HepG2 (cell line): ENCODE measurements around the gene ANAPC5. TPM values are rescaled to one million over a fixed set of nuclear protein-coding genes. Genes with fewer than 3 reads are reported as not detected.

Experiments used
- AKAP8 ChIP-seq: sonication (generic); formaldehyde crosslinking; IDR thresholded peaks from 2 replicates; pipeline ENCODE4 v1.5.1; 2020; ENCODE audit warnings: mild to moderate bottlenecking, missing genetic modification reagents
- CHCHD3 ChIP-seq: sonication (generic); formaldehyde crosslinking; IDR thresholded peaks from 2 replicates; pipeline ENCODE4 v1.8.0; 2022; ENCODE audit warnings: mild to moderate bottlenecking, missing genetic modification reagents, moderate library complexity
- GABPB1 ChIP-seq: IDR thresholded peaks from 2 replicates; pipeline ENCODE4 v1.6.1; 2016; ENCODE audit warnings: mild to moderate bottlenecking, missing genetic modification reagents, moderate library complexity, missing compliant biosample characterization
- MXD4 ChIP-seq: IDR thresholded peaks from 2 replicates; pipeline ENCODE4 v1.6.1; 2016; ENCODE audit warnings: mild to moderate bottlenecking, missing biosample characterization, missing genetic modification reagents
- RARA ChIP-seq: IDR thresholded peaks from 2 replicates; pipeline ENCODE4 v1.6.1; 2016; ENCODE audit warnings: missing genetic modification reagents, missing compliant biosample characterization
- REPIN1 ChIP-seq: sonication (generic); formaldehyde crosslinking; IDR thresholded peaks from 2 replicates; pipeline ENCODE4 v1.8.0; 2022; ENCODE audit warnings: missing genetic modification reagents, low read depth, mild to moderate bottlenecking, borderline replicate concordance
- RFXANK ChIP-seq: IDR thresholded peaks from 2 replicates; pipeline ENCODE4 v1.6.1; 2016
- SETDB1 ChIP-seq: sonication (generic); formaldehyde crosslinking; IDR thresholded peaks from 2 replicates; pipeline ENCODE4 v1.5.1; 2020; ENCODE audit warnings: missing genetic modification reagents, mild to moderate bottlenecking, borderline replicate concordance
- SOX13 ChIP-seq, 3 experiments: fragments of 450-650 bp in 1 of 3; sonication (generic) in 1 of 3; formaldehyde crosslinking in 1 of 3; IDR thresholded peaks in 2 of 3; conservative IDR thresholded peaks in 1 of 3; 2 replicates each; pipeline versions ENCODE4 v1.5.0 to v1.6.1; 2016 to 2020; ENCODE audit warnings: antibody characterized with exemption in 1 of 3, mild to moderate bottlenecking in 1 of 3, missing compliant biosample characterization in 1 of 3, missing genetic modification reagents in 1 of 3, moderate library complexity in 1 of 3
- SRY ChIP-seq: sonication (generic); formaldehyde crosslinking; IDR thresholded peaks from 2 replicates; pipeline ENCODE4 v1.8.0; 2022; ENCODE audit warnings: mild to moderate bottlenecking, missing genetic modification reagents
- SYNCRIP ChIP-seq: fragments of 200-400 bp; formaldehyde crosslinking; IDR thresholded peaks from 2 replicates; pipeline ENCODE4 v1.6.1; 2018; ENCODE audit warnings: mild to moderate bottlenecking, low read depth, low read length; ENCODE audit not compliant: insufficient read depth
- TCF7 ChIP-seq: sonication (generic); IDR thresholded peaks from 2 replicates; pipeline ENCODE4 v1.6.1; 2016; ENCODE audit warnings: antibody characterized with exemption, low read depth
- ZBTB8A ChIP-seq: sonication (generic); formaldehyde crosslinking; IDR thresholded peaks from 2 replicates; pipeline ENCODE4 v1.4.0; 2020; ENCODE audit warnings: mild to moderate bottlenecking, low read depth, missing genetic modification reagents, borderline replicate concordance
- ZFX ChIP-seq: sonication (generic); formaldehyde crosslinking; IDR thresholded peaks from 2 replicates; pipeline ENCODE4 v1.4.0; 2020; ENCODE audit warnings: mild to moderate bottlenecking, low read depth, missing genetic modification reagents, moderate library complexity
- ZMAT3 ChIP-seq: sonication (generic); formaldehyde crosslinking; conservative IDR thresholded peaks from 2 replicates; pipeline ENCODE4 v1.7.0; 2021; ENCODE audit warnings: missing genetic modification reagents
- ZMYM2 ChIP-seq: sonication (generic); formaldehyde crosslinking; IDR thresholded peaks from 2 replicates; pipeline ENCODE4 v1.8.0; 2022; ENCODE audit warnings: mild to moderate bottlenecking, missing genetic modification reagents
- ZMYM4 ChIP-seq: sonication (generic); formaldehyde crosslinking; IDR thresholded peaks from 2 replicates; pipeline ENCODE4 v1.8.1; 2023; ENCODE audit warnings: mild to moderate bottlenecking, missing genetic modification reagents
- ZNF230 ChIP-seq: sonication (generic); formaldehyde crosslinking; IDR thresholded peaks from 2 replicates; pipeline ENCODE4 v1.4.0; 2020; ENCODE audit warnings: mild to moderate bottlenecking, missing genetic modification reagents
- ZNF367 ChIP-seq: sonication (generic); formaldehyde crosslinking; IDR thresholded peaks from 2 replicates; pipeline ENCODE4 v1.4.0; 2020; ENCODE audit warnings: missing genetic modification reagents, borderline replicate concordance
- polyA plus RNA-seq, 8 experiments: library from polyadenylated mRNA; depleted of rRNA in 3 of 8; stranded (reverse) in 7 of 8; unstranded in 1 of 8; fragments of >200 nt; fragmentation: Illumina TruSeq in 4 of 8; extraction: Trizol in 4 of 8; gene quantifications; 2 replicates each; pipeline versions ENCODE4 v1.2.1 to v1.2.3, GENCODE V29; 2011 to 2016; ENCODE audit warnings: low read depth in 4 of 8, missing spikeins in 1 of 8, mixed read lengths in 1 of 8; ENCODE audit not compliant: insufficient read depth in 1 of 8
- total RNA-seq, 5 experiments: library from RNA; depleted of rRNA; stranded (reverse); fragments of >200 nt; fragmentation: Illumina TruSeq; extraction: Trizol; gene quantifications; 2 replicates each; pipeline ENCODE4 v1.2.3, GENCODE V29; 2016; ENCODE audit warnings: low read depth in 1 of 5
- TF ChIP-seq, protein P1 (sequence below): sonication (generic); formaldehyde crosslinking; IDR thresholded peaks from 2 replicates; pipeline ENCODE4 v1.5.1; 2020; ENCODE audit warnings: missing genetic modification reagents, mild to moderate bottlenecking, borderline replicate concordance
- TF ChIP-seq, protein P2 (sequence below): sonication (generic); formaldehyde crosslinking; IDR thresholded peaks from 2 replicates; pipeline ENCODE4 v1.5.0; 2020; ENCODE audit warnings: missing genetic modification reagents
- TF ChIP-seq, protein P3 (sequence below): sonication (generic); formaldehyde crosslinking; IDR thresholded peaks from 2 replicates; pipeline ENCODE4 v1.5.0; 2020; ENCODE audit warnings: missing genetic modification reagents

The ANAPC5 gene
- total and polyA plus RNA-seq, 2 of the 13 experiments (the other 11 are each of a cell fraction or from before 2014, with no cell fraction given): 146 to 161 TPM

DNA sequence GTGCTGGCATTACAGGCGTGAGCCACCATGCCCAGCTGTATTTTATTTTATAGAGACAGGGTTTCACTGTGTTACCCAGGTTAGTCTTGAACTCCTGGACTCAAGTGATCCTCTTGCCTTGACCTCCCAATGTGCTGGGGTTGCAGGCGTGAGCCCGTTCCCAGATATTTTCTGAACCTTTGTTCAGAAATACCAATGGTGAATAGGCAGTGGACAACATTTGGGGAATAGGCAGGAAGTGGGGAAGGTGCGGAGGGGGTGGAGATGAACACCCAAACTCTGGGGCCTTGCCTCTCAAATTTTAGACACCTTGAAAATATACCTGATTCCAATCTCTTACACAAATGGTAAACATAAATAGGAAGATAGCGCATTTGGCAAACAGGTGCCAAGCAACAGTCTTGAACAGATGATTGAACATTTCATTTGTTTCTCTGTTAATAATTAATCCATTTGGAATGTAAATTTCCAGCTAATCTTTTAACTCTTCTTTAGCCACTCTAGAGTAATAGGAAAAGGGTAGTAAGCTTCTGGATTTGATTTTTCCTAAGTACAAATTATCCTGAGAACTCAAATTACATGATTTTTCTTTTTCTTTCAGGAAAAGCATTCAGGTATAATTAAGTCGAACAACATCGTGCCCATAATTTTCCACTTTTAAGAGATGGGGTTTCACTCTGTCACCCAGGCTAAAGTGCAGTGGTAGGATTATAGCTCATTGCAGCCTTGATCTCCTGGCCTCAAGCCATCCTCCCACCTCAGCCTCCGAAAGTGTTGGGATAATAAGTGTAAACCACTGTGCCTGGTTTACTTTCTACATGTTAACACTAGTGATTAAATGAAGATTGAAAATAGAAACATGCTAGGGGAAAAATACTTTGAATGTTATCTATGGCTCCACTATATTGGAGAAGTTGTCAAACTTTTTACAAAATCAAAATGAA, 24.8 kb upstream of the ANAPC5 start (continued):
- no peak for TF ChIP-seq SOX13 (IDR thresholded peaks at IDR 0.05)
- peak in 1 of 2 experiments; percentile 78; a peak in 2 of 4 replicates for TF ChIP-seq SOX13 (CRISPR knock-in tag; conservative IDR thresholded peaks at IDR 0.05 in 1 of 2, IDR thresholded peaks at IDR 0.05 in 1 of 2)
- TF ChIP-seq, protein P1, sequence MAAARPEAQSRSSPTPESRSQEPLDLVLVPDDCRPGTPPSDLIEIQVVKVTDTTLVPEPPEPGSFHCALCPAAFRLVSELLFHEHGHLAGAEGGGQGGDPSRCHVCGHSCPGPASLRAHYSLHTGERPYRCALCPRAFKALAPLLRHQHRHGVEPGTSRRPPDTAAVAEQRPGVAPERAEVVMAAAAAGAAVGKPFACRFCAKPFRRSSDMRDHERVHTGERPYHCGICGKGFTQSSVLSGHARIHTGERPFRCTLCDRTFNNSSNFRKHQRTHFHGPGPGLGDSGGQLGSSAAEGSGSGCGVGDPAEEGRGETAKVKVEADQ (CRISPR knock-in tag): no peak
- TF ChIP-seq REPIN1 (CRISPR knock-in tag): no peak
- TF ChIP-seq ZBTB8A: no peak
- TF ChIP-seq ZFX (CRISPR knock-in tag): no peak
- no peak for TF ChIP-seq SYNCRIP
- peak; percentile 25; the same call in 1 of the 2 replicates for TF ChIP-seq RARA
- no peak for TF ChIP-seq TCF7
- TF ChIP-seq, protein P2, sequence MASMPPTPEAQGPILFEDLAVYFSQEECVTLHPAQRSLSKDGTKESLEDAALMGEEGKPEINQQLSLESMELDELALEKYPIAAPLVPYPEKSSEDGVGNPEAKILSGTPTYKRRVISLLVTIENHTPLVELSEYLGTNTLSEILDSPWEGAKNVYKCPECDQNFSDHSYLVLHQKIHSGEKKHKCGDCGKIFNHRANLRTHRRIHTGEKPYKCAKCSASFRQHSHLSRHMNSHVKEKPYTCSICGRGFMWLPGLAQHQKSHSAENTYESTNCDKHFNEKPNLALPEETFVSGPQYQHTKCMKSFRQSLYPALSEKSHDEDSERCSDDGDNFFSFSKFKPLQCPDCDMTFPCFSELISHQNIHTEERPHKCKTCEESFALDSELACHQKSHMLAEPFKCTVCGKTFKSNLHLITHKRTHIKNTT (CRISPR knock-in tag): no peak
- no peak for TF ChIP-seq GABPB1 (CRISPR knock-in tag)
- TF ChIP-seq ZNF367: no peak
- no peak for TF ChIP-seq ZMAT3 (CRISPR knock-in tag)
- TF ChIP-seq RFXANK (CRISPR knock-in tag): no peak
- 0 out of 2 replicates have a peak, but pooled peaks have one; percentile 22 for TF ChIP-seq MXD4 (CRISPR knock-in tag)
- TF ChIP-seq, protein P3, sequence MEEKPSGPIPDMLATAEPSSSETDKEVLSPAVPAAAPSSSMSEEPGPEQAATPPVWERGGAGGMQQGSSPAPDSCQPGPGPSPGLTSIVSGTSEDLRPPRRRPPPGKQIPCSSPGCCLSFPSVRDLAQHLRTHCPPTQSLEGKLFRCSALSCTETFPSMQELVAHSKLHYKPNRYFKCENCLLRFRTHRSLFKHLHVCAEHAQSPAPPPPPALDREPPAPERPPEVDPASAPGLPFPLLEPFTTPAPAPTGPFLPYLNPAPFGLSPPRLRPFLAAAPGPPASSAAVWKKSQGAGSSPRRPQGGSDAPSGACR (CRISPR knock-in tag): no peak
- TF ChIP-seq ZMYM4 (CRISPR knock-in tag): 0 out of 2 replicates have a peak, but pooled peaks have one; percentile 27
- no peak for TF ChIP-seq CHCHD3 (CRISPR knock-in tag)
- peak; percentile 98 for TF ChIP-seq ZMYM2 (CRISPR knock-in tag)
- TF ChIP-seq SETDB1: no peak
- TF ChIP-seq ZNF230 (CRISPR knock-in tag): no peak
- no peak for TF ChIP-seq SRY (CRISPR knock-in tag)
- TF ChIP-seq AKAP8 (CRISPR knock-in tag): no peak
